GM12874 (cell line): ENCODE measurements around the gene IAH1.

Experiments used
- CTCF ChIP-seq: IDR thresholded peaks from 2 replicates; pipeline ENCODE4 v1.5.1; 2011; ENCODE audit warnings: low read depth, mild to moderate bottlenecking, control low read depth, low read length, moderate library complexity; ENCODE audit not compliant: insufficient read depth

IAH1 gene

GRCh38 chr2:9517118-9517782 is 42.9 kb downstream of the IAH1 start:
- no peak for TF ChIP-seq CTCF

GRCh38 chr2:9518163-9518562 is 43.8 kb downstream of the IAH1 start:
- no peak for TF ChIP-seq CTCF

GRCh38 chr2:9518780-9519179 is 44.4 kb downstream of the IAH1 start:
- no peak for TF ChIP-seq CTCF

- no peak for TF ChIP-seq CTCF
These were observed 44.9 kb downstream of the IAH1 start for GRCh38 chr2:9519250-9519649.

- no peak for TF ChIP-seq CTCF
These were observed 49.9 kb downstream of the IAH1 start for GRCh38 chr2:9524291-9524690.

GRCh38 chr2:9525266-9525665 is 50.9 kb downstream of the IAH1 start:
- TF ChIP-seq CTCF = no peak

- no peak for TF ChIP-seq CTCF
These were observed 53.8 kb downstream of the IAH1 start for GRCh38 chr2:9527995-9528787.
